ENCODE data around the gene CPO.

The CPO gene

DNA sequence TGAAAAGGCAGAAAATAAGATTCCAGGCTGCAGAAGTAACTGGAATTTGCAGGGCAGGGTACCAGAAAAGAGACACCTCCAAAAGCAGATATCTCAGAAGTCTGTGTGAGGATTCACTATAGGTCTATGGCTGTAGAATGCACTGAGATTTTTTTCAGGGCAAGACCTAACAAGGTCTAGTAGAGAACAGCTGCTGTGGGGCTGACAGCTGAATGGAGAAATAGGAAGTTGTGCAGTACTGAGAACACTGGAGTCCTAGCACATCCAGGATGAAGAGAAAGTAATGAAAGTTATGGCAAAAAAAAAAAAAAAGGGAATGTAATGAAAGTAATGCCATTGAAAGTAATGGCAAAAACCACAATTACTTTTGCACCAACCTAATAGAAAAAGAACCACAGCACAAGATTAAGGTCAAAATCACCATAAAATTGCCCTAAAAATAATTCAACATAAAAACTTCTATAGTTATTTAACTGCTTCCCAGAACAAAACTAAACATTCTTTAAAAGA, 57.3 kb downstream of the CPO start:
- H3K27me3 Mint-ChIP-seq: peaks cover 12 to 22% of the 10 kb centered on the region in 2 donors
- no peak overlapping the region for H3K27ac Mint-ChIP-seq
- ATAC-seq (replicated peaks) (no peak), DNase-seq (no peak)
- no peaks in the 10 kb centered on the region for H3K4me1 Mint-ChIP-seq (ENCODE audit: low read depth in 2 of 2)
- H3K36me3 Mint-ChIP-seq (ENCODE audit: insufficient read depth): no peaks in the 10 kb centered on the region
- no peak overlapping the region for H3K4me3 Mint-ChIP-seq
- H3K9me3 Mint-ChIP-seq: peaks cover 0 to 2% of the 10 kb centered on the region in 2 donors

DNA sequence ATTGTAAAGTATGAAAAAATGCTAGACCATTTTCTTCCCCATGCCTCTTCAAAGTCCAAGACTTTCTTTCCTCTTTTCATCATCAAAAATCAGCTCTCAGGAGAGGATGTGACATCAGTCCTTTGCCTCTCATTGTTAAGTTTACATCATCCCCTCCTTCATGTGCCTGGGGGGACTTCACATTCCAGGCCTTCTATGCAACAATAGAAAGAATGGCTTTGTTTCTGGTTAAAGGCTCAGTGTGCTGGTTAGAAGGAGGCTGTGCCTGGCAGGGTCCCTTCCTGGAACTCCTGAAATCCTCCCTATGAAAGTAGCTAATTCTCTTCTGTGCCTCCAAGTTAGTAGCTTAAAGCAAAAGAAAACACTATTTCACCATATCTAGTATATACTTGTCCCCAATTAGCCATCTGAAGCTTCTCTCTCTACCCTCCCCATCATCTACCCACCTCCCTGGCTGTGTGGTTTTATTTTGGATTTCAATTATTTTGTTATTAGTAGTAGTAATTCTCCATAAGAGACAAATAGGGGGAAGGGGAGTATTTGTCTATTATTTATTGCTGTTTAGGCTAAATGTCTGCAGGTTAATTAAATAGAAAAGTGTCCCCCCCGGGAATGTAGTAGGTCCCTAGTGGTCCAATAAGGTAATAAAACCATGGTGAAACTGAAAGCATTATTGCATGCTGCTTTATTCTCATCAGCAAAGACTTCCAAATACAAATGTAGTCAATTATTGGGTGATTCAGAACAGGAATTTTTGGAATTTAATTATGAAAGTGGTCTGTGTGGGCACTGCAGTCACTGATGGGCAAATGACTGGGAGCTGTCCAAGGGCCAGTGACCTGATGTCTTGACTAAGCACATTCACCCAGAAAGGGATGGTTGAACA, 69.0 kb downstream of the CPO start:
- H3K4me3 Mint-ChIP-seq: no peak overlapping the region
- H3K4me1 Mint-ChIP-seq (ENCODE audit: low read depth in 2 of 2): no peaks in the 10 kb centered on the region
- H3K27me3 Mint-ChIP-seq: no peaks in the 10 kb centered on the region
- no peak for DNase-seq
- no peaks in the 10 kb centered on the region for H3K9me3 Mint-ChIP-seq
- no peak for ATAC-seq (replicated peaks)
- no peak overlapping the region for H3K27ac Mint-ChIP-seq
- no peaks in the 10 kb centered on the region for H3K36me3 Mint-ChIP-seq (ENCODE audit: insufficient read depth)

DNA sequence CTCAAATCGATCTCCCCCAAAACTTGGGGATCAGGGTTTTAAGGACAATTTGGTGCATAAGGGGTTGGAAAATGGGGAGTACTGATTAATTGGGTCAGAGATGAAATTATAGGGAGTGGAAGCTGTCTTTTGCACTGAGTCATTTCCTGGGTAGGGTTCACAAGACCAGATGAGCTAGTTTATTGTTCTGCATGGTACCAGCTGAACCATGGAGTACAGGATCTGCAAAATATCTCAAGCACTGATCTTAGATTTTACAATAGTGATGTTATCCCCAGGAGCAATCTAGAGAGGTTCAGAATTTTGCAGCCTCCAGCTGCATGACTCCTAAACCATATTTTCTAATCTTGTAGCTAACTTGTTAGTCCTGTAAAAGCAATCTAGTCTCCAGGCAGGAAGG, 73.1 kb downstream of the CPO start:
- no peak overlapping the region for H3K27ac Mint-ChIP-seq
- ATAC-seq (replicated peaks) (no peak), DNase-seq (no peak)
- no peaks in the 10 kb centered on the region for H3K27me3 Mint-ChIP-seq
- no peaks in the 10 kb centered on the region for H3K9me3 Mint-ChIP-seq
- H3K4me1 Mint-ChIP-seq (ENCODE audit: low read depth in 2 of 2): no peaks in the 10 kb centered on the region
- no peaks in the 10 kb centered on the region for H3K36me3 Mint-ChIP-seq (ENCODE audit: insufficient read depth)
- H3K4me3 Mint-ChIP-seq: no peak overlapping the region

DNA sequence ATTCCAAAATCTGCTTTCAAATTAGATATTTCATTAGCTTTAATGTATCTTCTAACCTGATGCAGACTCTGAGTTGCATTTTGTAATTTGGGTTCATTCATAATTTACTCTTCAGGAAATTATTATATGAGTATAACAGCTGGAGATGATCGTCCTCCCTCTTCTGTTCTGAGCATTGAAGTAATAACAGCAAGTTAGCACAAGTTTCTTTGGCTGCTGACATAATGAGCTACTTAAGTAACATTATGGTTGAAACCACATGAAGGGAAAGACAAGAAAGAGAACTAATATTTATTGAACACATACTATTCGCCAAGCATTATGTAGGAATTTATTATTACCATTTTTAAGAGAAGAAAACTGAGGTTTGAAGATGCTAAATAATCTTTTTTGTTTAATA, 75.1 kb downstream of the CPO start:
- H3K27ac Mint-ChIP-seq: no peak overlapping the region
- no peaks in the 10 kb centered on the region for H3K36me3 Mint-ChIP-seq (ENCODE audit: insufficient read depth)
- no peaks in the 10 kb centered on the region for H3K4me1 Mint-ChIP-seq (ENCODE audit: low read depth in 2 of 2)
- no peak overlapping the region for H3K4me3 Mint-ChIP-seq
- H3K27me3 Mint-ChIP-seq: peaks cover 8 to 15% of the 10 kb centered on the region in 2 donors
- DNase-seq: no peak
- no peak for ATAC-seq (replicated peaks)
- peaks cover 0 to 3% of the 10 kb centered on the region in 2 donors for H3K9me3 Mint-ChIP-seq

- peaks cover 8 to 15% of the 10 kb centered on the region in 2 donors for H3K27me3 Mint-ChIP-seq
- peaks cover 0 to 3% of the 10 kb centered on the region in 2 donors for H3K9me3 Mint-ChIP-seq
- no peaks in the 10 kb centered on the region for H3K4me1 Mint-ChIP-seq (ENCODE audit: low read depth in 2 of 2)
- no peak overlapping the region for H3K27ac Mint-ChIP-seq
- no peak for DNase-seq
- no peak for ATAC-seq (replicated peaks)
- no peak overlapping the region for H3K4me3 Mint-ChIP-seq
- H3K36me3 Mint-ChIP-seq (ENCODE audit: insufficient read depth): no peaks in the 10 kb centered on the region
Observed at GRCh38 chr2:207015901-207016300, 76.6 kb downstream of the CPO start.

Measured in effector memory CD8-positive, alpha-beta T cell (primary cell).